Peyer's patch (tissue), 4 donors: Measurements from ENCODE around the gene CD44.

Experiments
- POLR2A ChIP-seq, 2 donors: fragments of 450-650 bp; IDR thresholded peaks; one replicate each; pipeline ENCODE4 v1.5.1; 2017; ENCODE audit warnings: antibody characterized with exemption in 2 of 2, mild to moderate bottlenecking in 2 of 2, moderate library complexity in 2 of 2
- TF ChIP-seq, protein P1 (sequence below), 6 experiments: fragments of 450-650 bp in 4 of 6; fragments of 200-600 bp in 2 of 6; sonication (generic) in 1 of 6; IDR thresholded peaks; one replicate each; pipeline ENCODE4 v1.5.1; 2017 to 2019; ENCODE audit warnings: antibody characterized with exemption in 6 of 6, mild to moderate bottlenecking in 3 of 6, moderate library complexity in 1 of 6

DNA sequence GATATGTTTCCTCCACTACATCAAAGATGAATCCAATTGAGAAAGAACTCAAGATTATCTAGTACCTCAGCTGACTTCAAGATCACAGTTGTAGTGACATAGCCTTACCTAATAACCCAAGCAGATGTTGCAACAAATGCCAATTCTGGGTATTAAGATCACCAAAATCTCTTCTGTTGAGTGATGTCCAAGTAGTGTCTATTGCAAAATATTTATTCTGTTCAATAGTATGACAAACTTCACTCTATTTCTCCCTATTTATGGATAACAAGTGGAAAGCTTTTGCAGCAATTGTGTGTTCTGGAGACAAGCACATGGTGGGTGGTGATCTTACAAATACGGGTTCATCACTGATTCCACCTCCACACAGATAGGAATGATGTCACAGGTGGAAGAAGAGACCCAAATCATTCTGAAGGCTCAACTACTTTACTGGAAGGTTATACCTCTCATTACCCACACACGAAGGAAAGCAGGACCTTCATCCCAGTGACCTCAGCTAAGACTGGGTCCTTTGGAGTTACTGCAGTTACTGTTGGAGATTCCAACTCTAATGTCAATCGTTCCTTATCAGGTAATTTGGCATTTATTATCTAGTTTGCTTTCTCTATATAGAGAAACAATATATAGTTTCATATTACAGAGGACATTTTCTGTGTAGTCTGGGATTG, 72.0 kb downstream of the CD44 start:
- TF ChIP-seq, protein P1, sequence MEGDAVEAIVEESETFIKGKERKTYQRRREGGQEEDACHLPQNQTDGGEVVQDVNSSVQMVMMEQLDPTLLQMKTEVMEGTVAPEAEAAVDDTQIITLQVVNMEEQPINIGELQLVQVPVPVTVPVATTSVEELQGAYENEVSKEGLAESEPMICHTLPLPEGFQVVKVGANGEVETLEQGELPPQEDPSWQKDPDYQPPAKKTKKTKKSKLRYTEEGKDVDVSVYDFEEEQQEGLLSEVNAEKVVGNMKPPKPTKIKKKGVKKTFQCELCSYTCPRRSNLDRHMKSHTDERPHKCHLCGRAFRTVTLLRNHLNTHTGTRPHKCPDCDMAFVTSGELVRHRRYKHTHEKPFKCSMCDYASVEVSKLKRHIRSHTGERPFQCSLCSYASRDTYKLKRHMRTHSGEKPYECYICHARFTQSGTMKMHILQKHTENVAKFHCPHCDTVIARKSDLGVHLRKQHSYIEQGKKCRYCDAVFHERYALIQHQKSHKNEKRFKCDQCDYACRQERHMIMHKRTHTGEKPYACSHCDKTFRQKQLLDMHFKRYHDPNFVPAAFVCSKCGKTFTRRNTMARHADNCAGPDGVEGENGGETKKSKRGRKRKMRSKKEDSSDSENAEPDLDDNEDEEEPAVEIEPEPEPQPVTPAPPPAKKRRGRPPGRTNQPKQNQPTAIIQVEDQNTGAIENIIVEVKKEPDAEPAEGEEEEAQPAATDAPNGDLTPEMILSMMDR (IDR thresholded peaks at IDR 0.05): no peak
- no peak for TF ChIP-seq POLR2A (IDR thresholded peaks at IDR 0.05)
